NCI-H460 (cell line): Measurements from ENCODE around the gene VAPA. TPM values are rescaled to one million over a fixed set of nuclear protein-coding genes. Genes with fewer than 3 reads are reported as not detected.
A peak's percentile ranks its signal among the peaks of the same experiment; 100 is the strongest.

Source experiments
- DNase-seq: peaks from one replicate; pipeline ENCODE4 v3.0.0-alpha.2; 2016; ENCODE audit warnings: low read depth; ENCODE audit errors: extremely low read depth
- polyA plus RNA-seq: library from polyadenylated mRNA; depleted of rRNA; stranded (reverse); fragments of >200 nt; gene quantifications from 2 replicates; pipeline ENCODE4 v1.2.3, GENCODE V29; 2014; cell fraction: nucleus; rRNA removed
- total RNA-seq: library from RNA; depleted of rRNA; stranded (reverse); fragments of >200 nt; shearing (Covaris generic); gene quantifications from 2 replicates; pipeline ENCODE4 v1.2.3, GENCODE V29; 2014; rRNA removed

VAPA gene, protein sequence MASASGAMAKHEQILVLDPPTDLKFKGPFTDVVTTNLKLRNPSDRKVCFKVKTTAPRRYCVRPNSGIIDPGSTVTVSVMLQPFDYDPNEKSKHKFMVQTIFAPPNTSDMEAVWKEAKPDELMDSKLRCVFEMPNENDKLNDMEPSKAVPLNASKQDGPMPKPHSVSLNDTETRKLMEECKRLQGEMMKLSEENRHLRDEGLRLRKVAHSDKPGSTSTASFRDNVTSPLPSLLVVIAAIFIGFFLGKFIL
- total RNA-seq: 321 and 343 TPM in 2 replicates
- 88.7 and 114 TPM in 2 replicates for polyA plus RNA-seq

DNA sequence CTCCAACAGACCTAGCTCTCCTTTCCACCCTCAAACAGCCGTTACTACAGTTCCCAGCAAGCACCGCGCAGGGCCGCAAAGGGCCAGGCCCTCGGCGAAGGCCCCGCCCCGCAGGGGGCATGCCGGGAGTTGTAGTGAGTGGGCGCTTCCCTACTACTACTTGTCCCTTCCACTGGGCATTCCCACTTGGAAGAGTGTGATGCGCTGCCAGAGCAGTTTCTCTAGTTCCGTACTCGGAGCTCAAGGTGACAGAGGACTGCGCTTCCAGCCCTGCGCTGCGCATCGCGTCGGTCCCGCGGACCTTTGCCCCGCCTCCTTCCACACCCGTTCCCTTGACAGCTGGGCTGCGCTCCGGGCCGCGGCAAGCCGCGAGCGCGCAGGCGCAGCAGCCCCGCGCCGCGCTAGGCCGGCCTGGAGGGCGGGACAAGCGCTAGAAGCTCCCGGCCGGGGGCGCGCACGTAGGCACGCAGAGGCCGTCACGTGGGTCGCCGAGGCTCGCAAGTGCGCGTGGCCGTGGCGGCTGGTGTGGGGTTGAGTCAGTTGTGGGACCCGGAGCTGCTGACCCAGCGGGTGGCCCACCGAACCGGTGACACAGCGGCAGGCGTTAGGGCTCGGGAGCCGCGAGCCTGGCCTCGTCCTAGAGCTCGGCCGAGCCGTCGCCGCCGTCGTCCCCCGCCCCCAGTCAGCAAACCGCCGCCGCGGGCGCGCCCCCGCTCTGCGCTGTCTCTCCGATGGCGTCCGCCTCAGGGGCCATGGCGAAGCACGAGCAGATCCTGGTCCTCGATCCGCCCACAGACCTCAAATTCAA, at the start of gene VAPA:
VAPA (plus strand) TSS at position 491 of the 808 bp plus-strand sequence; CDS start at position 732, 241 bp downstream.
- DNase-seq: peak; percentile 88

DNA sequence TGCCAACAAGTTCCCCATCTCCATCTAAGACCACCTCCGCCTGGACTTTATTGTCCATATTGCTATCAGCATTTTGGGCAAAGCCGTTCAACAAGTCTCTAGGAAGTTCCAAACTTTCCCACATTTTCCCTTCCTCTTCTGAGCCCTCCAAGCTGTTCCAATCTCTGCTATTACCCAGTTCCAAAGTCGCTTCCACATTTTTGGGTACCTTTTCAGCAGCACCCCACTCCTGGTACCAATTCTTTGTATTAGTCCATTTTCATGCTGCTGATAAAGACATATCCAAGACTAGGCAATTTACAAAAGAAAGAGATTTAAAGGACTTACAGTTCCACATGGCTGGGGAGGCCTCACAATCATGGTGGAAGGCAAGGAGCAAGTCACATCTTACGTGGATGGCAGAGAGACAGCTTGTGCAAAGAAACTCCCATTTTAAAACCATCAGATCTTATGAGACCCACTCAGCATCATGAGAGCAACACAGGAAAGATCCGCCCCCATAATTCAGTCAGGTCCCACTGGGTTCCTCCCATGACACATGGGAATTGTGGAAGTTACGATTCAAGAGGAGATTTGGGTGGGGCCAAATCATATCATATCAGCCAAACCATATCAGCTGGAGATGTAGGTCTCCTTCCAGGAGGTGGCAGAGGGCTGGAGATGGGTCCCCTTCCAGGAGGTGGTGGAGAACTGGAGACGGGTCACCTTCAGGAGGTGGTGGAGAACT, 47.9 kb upstream of the VAPA start:
- DNase-seq: no peak

DNA sequence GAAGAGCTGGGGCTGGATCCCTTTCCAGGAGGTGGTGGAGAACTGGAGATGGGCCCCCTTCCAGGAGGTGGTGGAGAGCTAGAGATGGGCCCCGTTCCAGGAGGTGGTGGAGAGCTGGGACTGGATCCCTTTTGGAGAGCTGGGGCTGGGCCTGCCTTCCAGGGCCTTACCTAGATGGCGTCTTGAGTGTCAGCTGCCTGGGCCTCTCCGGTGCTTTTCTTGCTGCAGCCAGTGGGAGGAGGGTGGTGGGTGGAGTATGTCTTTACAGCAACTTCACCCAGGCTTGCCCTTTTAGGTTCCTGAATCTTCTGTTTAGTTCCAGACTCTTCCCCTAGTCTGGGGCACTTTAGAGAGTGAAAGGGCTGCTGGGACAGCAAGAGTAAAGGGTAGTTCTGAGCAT, 47.2 kb upstream of the VAPA start:
- no peak for DNase-seq

DNA sequence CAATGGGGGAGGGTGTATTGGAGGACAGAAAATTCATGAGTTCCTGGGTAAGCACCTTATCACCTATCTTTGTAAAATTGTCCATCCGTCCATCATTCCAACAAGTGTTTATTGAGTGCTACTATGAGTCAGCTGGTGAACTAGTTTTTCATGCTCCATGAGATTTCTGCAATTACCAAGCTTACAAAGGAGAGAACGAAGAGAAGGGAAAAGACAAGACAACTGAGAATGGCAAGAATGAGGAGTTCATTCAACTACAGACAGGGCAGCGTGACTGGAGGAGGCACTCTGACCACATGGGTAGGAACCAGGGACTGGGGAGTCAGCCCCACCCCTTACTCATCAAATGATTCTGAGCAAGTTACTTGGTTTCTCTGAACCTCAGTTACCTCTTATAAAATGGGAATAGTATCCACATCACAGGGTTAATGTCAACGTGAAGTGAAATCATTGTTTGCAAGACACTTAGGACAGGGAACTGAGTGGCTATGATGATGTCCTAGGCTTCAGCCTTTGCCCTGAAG, 46.7 kb upstream of the VAPA start:
- DNase-seq: no peak

DNA sequence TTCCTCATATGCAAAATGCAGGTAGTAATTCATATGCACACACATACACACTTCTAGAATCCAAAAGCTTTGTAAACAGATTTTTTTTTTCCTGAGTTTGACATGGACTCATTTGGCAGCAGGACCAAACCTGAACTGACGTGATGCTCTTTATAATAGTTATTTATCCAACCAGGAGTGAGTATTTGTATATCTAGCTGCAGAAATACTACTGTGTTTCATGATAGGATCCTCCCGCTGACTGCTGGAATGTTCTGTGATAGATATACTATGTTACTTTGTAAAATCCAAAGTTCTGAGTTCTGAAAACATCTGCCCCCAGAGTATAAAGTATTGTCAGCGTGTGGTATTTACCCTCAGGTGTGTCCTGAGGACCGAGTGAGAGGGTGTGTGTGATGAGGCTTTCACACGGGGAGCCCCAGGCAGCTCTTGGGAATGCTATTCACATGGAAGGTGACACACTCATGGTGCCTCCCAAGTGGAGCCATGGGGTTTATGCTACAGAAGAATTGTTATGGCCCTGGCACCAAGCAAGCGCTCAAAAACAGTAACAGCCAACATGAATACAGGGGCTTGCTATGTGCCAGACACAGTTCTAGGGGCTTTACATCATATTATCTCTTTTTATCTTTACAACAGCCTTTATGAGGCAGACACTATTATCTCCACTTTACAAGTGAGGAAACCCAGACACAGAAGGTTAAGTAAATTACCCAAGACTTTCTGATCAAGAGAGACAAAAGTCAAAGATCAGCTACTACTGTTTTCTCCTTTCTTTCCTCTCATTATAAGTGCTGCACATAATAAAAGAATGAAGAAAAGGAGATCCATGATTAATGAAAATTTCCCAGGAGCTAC, 44.7 kb upstream of the VAPA start:
- DNase-seq: no peak

DNA sequence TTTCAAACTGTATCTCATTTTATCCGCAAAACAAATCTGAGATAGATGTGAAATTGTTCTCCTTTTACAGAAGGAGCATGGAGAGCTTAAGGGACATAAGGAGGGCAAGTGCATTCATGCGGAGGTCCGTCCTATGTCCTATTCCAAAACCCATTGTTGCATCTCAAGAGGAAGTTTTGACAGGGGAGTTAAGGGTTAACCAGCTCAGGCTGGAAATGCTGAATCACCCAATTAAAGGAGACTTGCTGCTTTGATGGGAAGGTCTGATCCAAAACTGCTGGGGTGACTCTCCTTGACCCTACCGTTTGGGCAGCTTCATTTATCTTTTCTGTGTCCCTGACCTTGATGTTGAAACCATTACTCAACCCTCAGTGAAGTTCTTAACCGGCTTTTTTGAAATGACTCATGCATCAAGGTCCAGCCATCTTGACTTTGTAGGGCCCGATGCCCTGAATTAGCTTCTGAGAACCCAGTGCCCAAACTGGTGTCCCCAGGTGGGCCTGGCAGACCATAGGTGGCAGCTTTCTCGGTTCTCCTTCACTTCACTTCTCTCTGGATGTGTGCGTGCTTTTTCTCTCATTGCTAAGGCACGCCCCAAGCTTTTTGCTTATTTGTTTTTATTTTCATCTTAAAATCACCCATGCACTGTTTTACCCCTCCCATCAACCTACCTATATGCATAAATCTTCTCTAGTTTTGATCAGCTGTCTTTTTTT, 43.9 kb upstream of the VAPA start:
- DNase-seq: peak; percentile 69

DNA sequence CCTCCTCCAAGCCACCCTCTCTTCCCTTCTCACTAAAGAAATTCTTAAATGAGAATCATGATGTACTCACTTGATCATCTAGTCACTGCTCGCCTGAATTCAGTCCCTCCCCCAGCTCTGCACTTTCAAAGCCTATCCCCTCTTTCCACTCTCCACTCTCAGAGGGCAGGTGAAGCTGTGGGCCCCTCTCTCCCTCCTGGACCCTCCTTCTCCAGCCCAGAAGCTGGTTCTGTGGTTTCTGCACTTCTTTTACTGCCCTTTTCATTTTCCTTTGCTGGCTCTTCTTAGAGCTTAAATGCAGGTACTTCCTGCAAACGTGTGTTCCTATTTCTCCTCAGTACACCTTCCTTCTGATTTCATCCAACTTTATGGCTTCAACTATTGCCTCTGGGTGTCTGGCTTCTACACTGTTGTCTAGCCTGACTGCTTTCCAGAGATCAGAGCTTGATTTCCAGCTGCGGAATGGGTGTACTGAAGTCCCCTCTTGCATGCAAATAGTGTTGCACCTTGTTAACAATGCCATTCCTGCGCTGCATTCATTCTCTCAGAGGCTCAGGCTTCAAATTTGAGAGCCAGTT, 43.3 kb upstream of the VAPA start:
- no peak for DNase-seq

DNA sequence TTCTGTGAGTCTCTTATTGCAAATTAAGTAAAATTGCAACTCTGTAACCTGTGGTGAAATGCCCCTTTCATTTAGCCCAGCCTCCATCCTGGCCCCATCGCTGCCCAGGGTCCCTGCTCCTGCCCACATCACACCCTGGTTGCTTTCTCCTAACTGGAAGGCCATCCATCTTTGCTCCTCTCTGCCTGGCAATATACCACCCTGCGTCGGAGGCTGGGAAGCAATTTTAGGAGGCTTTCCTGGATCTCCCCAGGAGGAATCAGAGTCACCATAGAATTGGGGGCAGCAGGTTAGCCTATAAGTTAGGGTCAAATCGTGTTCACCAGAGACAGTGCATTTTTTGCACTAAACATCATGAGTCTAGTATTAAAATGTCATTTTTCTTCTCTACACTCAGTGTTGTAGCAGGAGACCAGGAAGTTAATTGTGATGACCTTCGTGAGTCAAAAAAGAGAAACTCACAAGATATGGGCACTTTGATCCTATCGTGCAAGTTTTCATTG, 42.5 kb upstream of the VAPA start:
- DNase-seq: no peak

DNA sequence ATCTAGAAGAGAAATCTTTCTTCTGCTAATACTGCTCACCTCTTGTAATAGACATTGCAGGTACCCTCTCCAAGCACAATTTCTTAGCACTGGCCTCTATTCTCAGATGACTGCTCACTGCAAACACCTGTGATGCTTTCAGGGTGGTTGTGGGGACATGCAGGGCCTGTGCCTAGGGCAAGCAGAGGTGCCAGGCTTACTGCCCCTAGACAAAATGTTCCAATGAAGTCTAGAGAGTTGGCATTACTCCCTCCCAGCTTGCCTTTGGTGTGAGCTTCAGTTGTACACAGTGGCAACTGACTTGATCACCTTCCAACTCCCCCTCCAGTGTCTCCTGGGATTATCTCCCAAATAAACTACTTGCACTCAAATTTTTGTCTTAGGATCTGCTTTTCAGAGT, 41.0 kb upstream of the VAPA start:
- DNase-seq: no peak

DNA sequence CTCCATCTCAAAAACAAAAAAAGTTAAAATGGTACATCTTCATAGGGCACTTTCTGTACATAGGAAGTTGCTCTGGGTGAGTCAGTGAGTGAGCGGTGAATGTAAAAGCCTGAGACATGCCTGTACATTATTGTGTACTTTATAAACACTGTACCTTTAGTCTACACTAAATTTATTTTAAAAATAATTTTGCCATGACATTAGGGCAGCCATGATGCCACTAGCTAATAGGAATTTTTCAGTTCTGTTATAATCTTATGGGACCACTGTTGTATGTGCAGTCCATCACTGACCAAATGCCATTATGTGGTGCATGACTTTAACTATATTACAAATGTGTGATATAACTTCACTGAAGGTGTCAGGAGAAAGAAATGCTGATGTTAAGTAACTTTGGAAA, 39.1 kb upstream of the VAPA start:
- no peak for DNase-seq

DNA sequence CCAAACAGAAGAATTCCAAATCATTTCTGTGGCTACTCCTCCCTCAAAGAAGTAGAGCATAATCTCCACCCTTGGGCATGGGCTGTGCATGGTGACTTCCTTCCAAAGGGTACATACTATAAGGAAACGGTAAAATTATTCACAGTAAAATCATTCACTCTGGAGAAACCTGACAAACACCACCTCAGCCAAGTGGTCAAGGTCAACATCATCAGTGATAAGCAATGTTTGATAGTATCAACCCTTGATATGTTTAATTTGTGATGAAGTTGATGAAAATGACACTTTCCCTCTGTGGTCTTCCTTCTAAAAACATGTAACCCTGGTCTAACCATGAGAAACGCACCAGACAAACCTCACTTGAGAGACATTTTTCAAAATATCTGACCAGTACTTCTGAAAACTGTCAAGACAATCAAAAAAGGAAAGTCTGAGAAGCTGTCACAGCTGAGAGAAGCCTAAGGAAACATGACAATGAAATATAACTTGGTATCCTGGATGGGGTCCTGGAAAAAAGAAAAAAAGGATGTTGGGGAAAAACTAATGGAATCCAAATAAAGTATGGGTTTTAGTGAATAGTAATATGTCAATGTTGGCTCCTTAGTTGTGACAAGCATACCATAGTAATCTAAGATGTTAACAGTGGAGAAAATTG, 37.5 kb upstream of the VAPA start:
- DNase-seq: no peak

DNA sequence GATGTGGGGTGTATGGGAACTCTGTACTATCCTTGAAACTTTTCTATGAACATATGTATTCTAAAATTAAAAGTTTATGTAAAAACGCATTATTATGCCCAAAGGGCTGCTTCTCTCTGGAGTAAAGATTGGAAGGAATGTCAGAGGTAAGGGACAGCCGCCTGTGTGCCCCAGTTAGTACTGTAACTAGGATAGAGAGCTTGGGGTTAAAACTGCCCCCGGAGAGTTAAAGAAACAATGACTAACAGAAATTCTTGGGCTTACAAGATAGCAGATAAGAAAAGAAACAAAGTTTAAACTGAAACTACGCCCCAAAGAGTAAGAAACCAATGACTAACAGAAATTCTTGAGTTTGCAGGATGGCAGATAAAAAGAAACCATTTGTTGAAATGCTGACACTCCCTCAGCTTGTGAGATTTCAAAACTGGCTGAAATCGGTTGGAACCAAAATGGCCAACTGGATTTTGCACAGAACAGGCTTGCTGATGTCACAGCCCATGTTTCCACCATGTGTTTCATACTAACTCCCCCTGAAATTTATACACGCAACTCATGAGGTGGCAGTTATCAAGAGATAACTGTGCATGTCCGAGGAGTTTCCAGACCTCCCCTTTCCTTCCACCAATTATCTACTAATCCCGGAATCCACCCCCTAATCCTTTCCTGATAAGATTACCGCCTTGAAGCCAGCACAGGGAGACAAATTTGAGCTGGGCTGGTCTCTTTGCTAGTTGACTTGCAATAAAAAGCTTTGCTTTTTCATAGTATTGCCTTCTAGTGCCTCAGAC, 36.8 kb upstream of the VAPA start:
- DNase-seq: peak; percentile 45

DNA sequence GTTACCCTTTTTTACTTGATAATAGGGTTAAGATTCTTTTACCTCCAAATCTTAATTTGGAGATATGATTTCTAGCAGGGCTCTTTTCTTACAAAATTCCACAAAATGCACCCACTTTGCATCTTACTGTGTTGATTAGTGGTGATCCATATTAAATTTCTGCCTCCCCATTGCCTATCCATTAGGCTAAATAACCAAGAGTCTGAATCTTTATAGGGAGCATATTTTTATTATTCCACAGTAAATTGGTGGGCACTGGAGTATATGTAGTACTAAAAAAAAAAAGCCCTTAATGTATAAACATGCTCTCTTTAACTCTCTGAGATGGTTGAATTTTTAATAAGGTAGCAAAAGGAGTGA, 36.2 kb upstream of the VAPA start:
- DNase-seq: no peak

DNA sequence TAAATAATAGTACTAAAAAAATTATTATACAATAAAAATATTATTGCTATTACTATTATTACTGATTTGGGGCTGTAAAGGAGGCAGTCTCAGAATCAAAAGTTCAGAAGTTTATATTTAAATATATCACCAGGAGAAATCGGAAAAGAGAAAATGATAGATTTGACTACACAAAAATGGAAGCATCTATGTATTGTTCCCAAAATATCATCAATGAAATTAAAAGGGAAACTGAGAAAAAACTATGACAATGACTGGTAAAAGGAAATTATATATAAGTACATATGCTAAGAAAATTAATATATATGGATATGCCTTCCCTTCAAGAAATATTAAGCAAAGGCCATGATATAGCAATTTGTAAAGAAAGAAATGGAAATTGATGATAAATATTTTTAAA, 35.7 kb upstream of the VAPA start:
- DNase-seq: no peak

DNA sequence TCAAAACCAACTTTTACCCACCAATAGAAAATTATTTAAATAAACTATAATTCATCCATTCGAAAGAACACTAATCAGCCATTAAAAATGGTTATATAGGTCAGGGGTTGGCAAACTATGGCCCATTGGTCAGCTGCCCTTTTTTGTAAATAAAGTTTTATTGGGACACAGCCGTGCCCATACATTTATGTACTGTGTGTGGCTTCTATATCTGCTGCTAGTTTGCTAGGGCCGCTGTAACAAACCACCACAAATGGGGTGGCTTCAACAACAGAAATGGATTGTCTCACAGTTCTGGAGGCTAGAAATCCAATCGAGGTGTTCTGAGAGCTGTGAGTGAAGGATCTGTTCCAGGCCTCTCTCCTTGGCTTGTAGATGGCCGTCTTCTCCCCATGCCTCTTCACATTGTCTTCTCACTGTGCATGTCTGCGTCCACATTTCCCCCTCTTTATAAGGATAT, 35.0 kb upstream of the VAPA start:
- no peak for DNase-seq

DNA sequence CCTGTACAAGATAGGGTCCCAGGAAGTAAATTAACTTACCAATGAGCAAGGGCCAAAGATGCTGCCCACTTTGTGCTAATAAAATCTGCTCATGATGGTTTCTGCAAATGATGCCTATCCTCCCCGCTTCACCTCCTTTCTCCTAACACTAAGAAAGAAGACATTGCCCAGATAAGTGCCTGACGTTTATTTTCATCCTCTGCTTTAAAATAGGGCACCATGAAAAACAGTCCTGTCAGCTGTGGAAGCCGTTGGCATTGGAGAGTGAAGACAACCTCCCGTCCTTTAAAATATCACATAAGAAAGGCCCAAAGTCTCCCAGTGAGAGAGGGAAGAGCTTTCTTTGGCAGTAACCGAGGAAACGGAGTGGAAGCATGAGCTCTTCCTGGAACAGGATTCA, 29.7 kb upstream of the VAPA start:
- DNase-seq: no peak

DNA sequence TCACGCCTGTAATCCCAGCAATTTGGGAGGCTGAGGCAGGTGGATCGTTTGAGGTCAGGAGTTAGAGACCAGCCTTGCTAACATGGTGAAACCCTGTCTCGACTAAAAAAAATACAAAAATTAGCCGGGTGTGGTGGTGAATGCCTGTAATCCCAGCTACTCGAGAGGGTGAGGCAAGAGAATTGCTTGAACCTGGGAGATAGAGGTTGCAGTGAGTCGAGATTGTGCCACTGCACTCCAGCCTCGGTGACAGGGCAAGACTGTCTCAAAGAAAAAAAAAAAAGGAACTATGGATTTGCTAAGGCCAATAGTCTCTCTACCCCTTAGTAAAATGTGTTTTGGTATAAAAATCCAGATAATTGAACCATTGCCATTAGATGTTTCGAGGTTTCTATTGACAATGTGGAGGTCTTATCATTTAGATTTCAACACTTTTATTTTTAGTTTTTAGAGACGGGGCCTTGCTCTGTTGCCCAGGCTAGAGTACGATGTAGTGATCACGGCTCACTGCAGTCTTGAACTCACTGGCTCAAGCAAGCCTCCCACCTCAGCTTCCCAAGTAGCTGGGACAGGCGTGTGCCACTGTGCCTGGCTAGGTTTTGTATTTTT, 29.2 kb upstream of the VAPA start:
- no peak for DNase-seq
